K562 (cell line): Measurements from ENCODE around the gene PITPNC1. TPM values are rescaled to one million over a fixed set of nuclear protein-coding genes. Genes with fewer than 3 reads are reported as not detected.

Experiments
- ATAC-seq: fragments of 200-7000 bp; cut with Tn5 transposase; 3 replicates; pipeline ENCODE4 v1.9.1; 2020; ENCODE audit warnings: moderate library complexity
- BruUV-seq: library from RNA; stranded (reverse); fragments of 400-500 nt; replicated peaks from 2 replicates; lab custom pipeline; 2021; lab: Mats Ljungman, UMichigan
- CTCF ChIA-PET: fragments of 300-600 bp; formaldehyde crosslinking; extraction: SDS; loops from one replicate; lab custom pipeline; 2021; ENCODE audit warnings: low intra/inter-chr PET ratio; lab: Yijun Ruan, JAX
- POLR2A ChIA-PET: fragments of 300-600, 350-650 bp; sonication (Branson Sonifier 250); formaldehyde crosslinking; extraction: SDS; loops from one replicate; lab custom pipeline; 2021; ENCODE audit warnings: antibody characterized with exemption, inconsistent platforms; lab: Yijun Ruan, JAX
- DNase-seq, 4 experiments: peaks; one replicate each; pipeline versions ENCODE4 v3.0.0 to v3.0.0-alpha.2; 2011 to 2018; ENCODE audit warnings: low spot score in 3 of 4, mixed read lengths in 3 of 4; ENCODE audit errors: extremely low read depth in 1 of 4
- FAIRE-seq: peaks from 2 replicates; lab custom pipeline; 2011; peaks lifted over from hg19 to GRCh38; lab: Jason Lieb, UNC
- H2AFZ ChIP-seq: 2 replicates; pipeline ENCODE4 v1.6.0; 2011; ENCODE audit warnings: low read depth, low read length, control low read depth, inconsistent platforms
- H3K27ac ChIP-seq: fragments of 200-600 bp; 3 replicates; pipeline ENCODE4 v1.8.0; 2011; ENCODE audit warnings: low read depth, mild to moderate bottlenecking, control low read depth, inconsistent platforms, low read length, moderate library complexity, mixed read lengths; ENCODE audit errors: extremely low read depth
- H3K27me3 ChIP-seq, 2 experiments: fragments of 300-600 bp in 1 of 2; 2 replicates in 1 of 2; 3 replicates in 1 of 2; pipeline versions ENCODE4 v1.6.0 to v1.8.0; 2011; ENCODE audit warnings: inconsistent platforms in 2 of 2, low read length in 2 of 2, mild to moderate bottlenecking in 1 of 2, mixed read lengths in 1 of 2, moderate library complexity in 1 of 2; ENCODE audit not compliant: control insufficient read depth in 2 of 2, insufficient read depth in 2 of 2
- H3K36me3 ChIP-seq: fragments of 300-600 bp; 3 replicates; pipeline ENCODE4 v1.8.0; 2011; ENCODE audit warnings: mild to moderate bottlenecking, low read length, inconsistent platforms; ENCODE audit not compliant: control insufficient read depth, insufficient read depth
- H3K4me1 ChIP-seq, 2 experiments: fragments of 200-600 bp in 1 of 2; replicated peaks in 1 of 2; 2 replicates in 1 of 2; 3 replicates in 1 of 2; pipeline versions ENCODE4 v1.5.1 to v1.8.0; 2011; ENCODE audit warnings: inconsistent platforms in 2 of 2, low read length in 2 of 2, mild to moderate bottlenecking in 1 of 2, mixed read lengths in 1 of 2, moderate library complexity in 1 of 2; ENCODE audit not compliant: control insufficient read depth in 2 of 2, insufficient read depth in 2 of 2
- H3K4me2 ChIP-seq: 2 replicates; pipeline ENCODE4 v1.6.1; 2011; ENCODE audit warnings: low read length, control low read depth, inconsistent platforms, mixed read lengths; ENCODE audit not compliant: insufficient read depth
- H3K4me3 ChIP-seq: fragments of 200-600 bp; sonication (generic), shearing (Covaris generic); 2 replicates; pipeline ENCODE4 v1.5.1; 2016; ENCODE audit warnings: control low read depth, inconsistent platforms
- H3K79me2 ChIP-seq: fragments of 200-600 bp; 3 replicates; pipeline ENCODE4 v1.8.0; 2011; ENCODE audit warnings: low read length, inconsistent platforms; ENCODE audit not compliant: control insufficient read depth, insufficient read depth
- H3K9ac ChIP-seq, 2 experiments: 2 replicates each; pipeline versions ENCODE4 v1.6.0 to v1.6.1; 2011; ENCODE audit warnings: low read depth in 2 of 2, low read length in 2 of 2, control low read depth in 1 of 2, inconsistent platforms in 1 of 2, mild to moderate bottlenecking in 1 of 2, mixed read lengths in 1 of 2; ENCODE audit not compliant: insufficient read depth in 1 of 2
- H3K9me1 ChIP-seq: one replicate; pipeline ENCODE4 v1.6.0; 2011; ENCODE audit warnings: inconsistent platforms, mild to moderate bottlenecking, low read length, moderate library complexity; ENCODE audit not compliant: control insufficient read depth, insufficient read depth
- H3K9me3 ChIP-seq: replicated peaks from 2 replicates; pipeline ENCODE4 v1.5.1; 2011; ENCODE audit warnings: low read depth, low read length, inconsistent platforms; ENCODE audit not compliant: control insufficient read depth, insufficient read depth
- H4K20me1 ChIP-seq: replicated peaks from 2 replicates; pipeline ENCODE4 v1.6.1; 2011; ENCODE audit warnings: low read length, inconsistent platforms, mixed read lengths; ENCODE audit not compliant: control insufficient read depth, insufficient read depth
- CBX5 ChIP-seq: IDR thresholded peaks from 2 replicates; pipeline ENCODE4 v1.6.1; 2014; ENCODE audit warnings: low read depth, borderline replicate concordance
- EZH2 ChIP-seq: IDR thresholded peaks from 2 replicates; pipeline ENCODE4 v1.6.1; 2012; ENCODE audit warnings: low read depth, mild to moderate bottlenecking, inconsistent platforms, low read length, borderline replicate concordance
- GABPB2 ChIP-seq: fragments of 250-450 bp; sonication (Bioruptor Pico); conservative IDR thresholded peaks from 2 replicates; pipeline ENCODE4 v1.5.1; 2021; ENCODE audit warnings: mild to moderate bottlenecking
- IRF1 ChIP-seq: sonication (generic); formaldehyde crosslinking; IDR thresholded peaks from 2 replicates; pipeline ENCODE4 v1.8.0; 2022; ENCODE audit warnings: missing genetic modification reagents, mild to moderate bottlenecking, borderline replicate concordance
- IRF2 ChIP-seq: sonication (generic); formaldehyde crosslinking; IDR thresholded peaks from 2 replicates; pipeline ENCODE4 v1.8.1; 2022; ENCODE audit warnings: mild to moderate bottlenecking, missing genetic modification reagents
- MTA2 ChIP-seq: fragments of 450-650 bp; IDR thresholded peaks from 2 replicates; pipeline ENCODE4 v1.6.1; 2016; ENCODE audit warnings: low read depth
- RBM17 ChIP-seq: fragments of 200-400 bp; formaldehyde crosslinking; IDR thresholded peaks from 2 replicates; pipeline ENCODE4 v1.6.1; 2017; ENCODE audit warnings: low read depth, mild to moderate bottlenecking, low read length, borderline replicate concordance
- SNAPC5 ChIP-seq: fragments of 250-450 bp; sonication (Bioruptor Pico); IDR thresholded peaks from 2 replicates; pipeline ENCODE4 v1.8.0; 2021; ENCODE audit warnings: moderate library complexity, mild to moderate bottlenecking, inconsistent platforms
- USF2 ChIP-seq: sonication (generic); formaldehyde crosslinking; IDR thresholded peaks from 2 replicates; pipeline ENCODE4 v1.5.0; 2020; ENCODE audit warnings: missing genetic modification reagents
- ZBTB26 ChIP-seq: fragments of 450-650 bp; formaldehyde crosslinking; IDR thresholded peaks from 2 replicates; pipeline ENCODE4 v1.4.0; 2022; ENCODE audit warnings: missing genetic modification characterization
- ZKSCAN1 ChIP-seq: fragments of 150-350 bp; IDR thresholded peaks from 2 replicates; pipeline ENCODE4 v1.6.1; 2016; ENCODE audit warnings: low read depth, low read length
- ZNF184 ChIP-seq: sonication (generic); formaldehyde crosslinking; IDR thresholded peaks from 2 replicates; pipeline ENCODE4 v1.5.0; 2020; ENCODE audit warnings: missing genetic modification reagents
- WGBS: fragments of 100-300 bp; shearing (Covaris generic); methylation state at CpG from one replicate; pipeline ENCODE4 v1.1.6; 2016; ENCODE audit warnings: low coverage, mixed read lengths; ENCODE audit not compliant: insufficient coverage; ENCODE audit errors: missing lambda C conversion rate; 5-methylcytosine and 5-hydroxymethylcytosine counted together
- in situ Hi-C: fragments of 300-500 bp; cut with MboI; formaldehyde crosslinking; loops from 4 replicates; pipeline ENCODE4 v1.15.0; 2018; ENCODE audit warnings: inconsistent platforms, mixed read lengths
- intact Hi-C: fragments of 100-400 bp; cut with micrococcal nuclease; formaldehyde crosslinking; loops from 2 replicates; pipeline ENCODE4 v1.14.2; 2022
- polyA plus RNA-seq, 8 experiments: library from polyadenylated mRNA; depleted of rRNA in 4 of 8; stranded (reverse) in 5 of 8; unstranded in 3 of 8; fragments of >200 nt; fragmentation: Nextera tagmentation in 2 of 8; fragmentation: Illumina TruSeq in 1 of 8; extraction: Ambion mirVana in 2 of 8; extraction: Trizol in 1 of 8; gene quantifications; 2 replicates each; pipeline versions ENCODE4 v1.2.1 to v1.2.3, GENCODE V29; 2011 to 2014; ENCODE audit warnings: inconsistent platforms in 1 of 8, missing spikeins in 1 of 8
- total RNA-seq, 7 experiments: library from RNA; depleted of rRNA in 6 of 7; stranded (reverse); fragments of >200 nt in 6 of 7; fragmentation: Illumina TruSeq in 2 of 7; extraction: Trizol in 2 of 7; gene quantifications; 2 replicates each; pipeline versions ENCODE4 v1.2.1 to v1.2.3, GENCODE V29; 2011 to 2021; ENCODE audit warnings: low replicate concordance in 1 of 7

Gene PITPNC1
- total and polyA plus RNA-seq, 9 of the 15 experiments (the other 6 are each of a cell fraction or from before 2014, with no cell fraction given), result 0.11 to 1.1 (median 0.65) TPM

- Histone ChIP-seq H3K4me1 (no peaks in the 10 kb centered on the region), H3K4me2 (no peak overlapping the region), H3K9ac (no peak overlapping the region), H3K9me1 (no peaks in the 10 kb centered on the region), H2AFZ (no peak overlapping the region), H3K27me3 (peaks cover 31 to 47% of the 10 kb centered on the region in 2 experiments), H3K27ac (no peak overlapping the region), H3K79me2 (no peaks in the 10 kb centered on the region), H3K36me3 (no peaks in the 10 kb centered on the region), H3K4me3 (no peak overlapping the region), H4K20me1 (no peaks in the 10 kb centered on the region), H3K9me3 (no peaks in the 10 kb centered on the region)
- TF ChIP-seq CBX5 (no peak), MTA2 (no peak), SNAPC5 (CRISPR knock-in tag) (no peak)
- intact Hi-C loops (no loop called here), in situ Hi-C loops (no loop called here)
- DNase-seq, result no peak
- no peak for ATAC-seq
- no TSS peak for BruUV-seq
- no peak for FAIRE-seq
- CTCF ChIA-PET, result interaction anchor here (0.6 kb wide), 1 partner anchor 1561 kb away, joined by 4 read pairs; no protein-coding TSS in a partner anchor
- 2% methylated on average over 10 of the region's 10 CpGs for WGBS
- POLR2A ChIA-PET, result no interaction called here
Measured at GRCh38 chr17:67452681-67453554, 75.8 kb downstream of the PITPNC1 start.

GRCh38 chr17:67456103-67456502 lies 79.0 kb downstream of the PITPNC1 start:
- Histone ChIP-seq H3K36me3 (no peaks in the 10 kb centered on the region), H3K9ac (no peak overlapping the region), H3K4me1 (no peaks in the 10 kb centered on the region), H4K20me1 (no peaks in the 10 kb centered on the region), H2AFZ (no peak overlapping the region), H3K79me2 (no peaks in the 10 kb centered on the region), H3K4me3 (no peak overlapping the region), H3K9me3 (no peaks in the 10 kb centered on the region), H3K4me2 (no peak overlapping the region), H3K27me3 (peaks cover 16 to 35% of the 10 kb centered on the region in 2 experiments; a peak in 3 of 5 replicates), H3K27ac (no peak overlapping the region), H3K9me1 (no peaks in the 10 kb centered on the region)
- 8% methylated on average over 1 of the region's 1 CpG for WGBS
- intact Hi-C loops (no loop called here), in situ Hi-C loops (no loop called here)
- ATAC-seq (no peak), FAIRE-seq (no peak), DNase-seq (no peak)
- BruUV-seq, result no TSS peak
- POLR2A ChIA-PET, result interaction anchor here (0.6 kb wide), 1 partner anchor 180 kb away, joined by 3 read pairs; no protein-coding TSS in a partner anchor
- CTCF ChIA-PET, result interaction anchor here (0.5 kb wide), 1 partner anchor 68 kb away, joined by 4 read pairs; no protein-coding TSS in a partner anchor
- TF ChIP-seq RBM17, result no peak
- TF ChIP-seq USF2 (CRISPR knock-in tag), result no peak
- no peak for TF ChIP-seq ZNF184 (CRISPR knock-in tag)
- no peak for TF ChIP-seq IRF1
- TF ChIP-seq GABPB2 (CRISPR knock-in tag), result no peak
- TF ChIP-seq IRF2 (CRISPR knock-in tag), result no peak
- no peak for TF ChIP-seq ZBTB26 (CRISPR knock-in tag)
- TF ChIP-seq ZKSCAN1, result no peak
- TF ChIP-seq EZH2, result no peak
